Ovary (tissue), 3 donors: ENCODE data around the gene ZNF593.

ENCODE experiments used
- CTCF ChIP-seq, 3 donors: fragments of 450-650 bp in 2 of 3; fragments of 200-600 bp in 1 of 3; IDR thresholded peaks; one replicate each; pipeline versions ENCODE4 v1.5.1 to v1.8.0; 2016 to 2022; ENCODE audit warnings: antibody characterized with exemption in 3 of 3, mild to moderate bottlenecking in 1 of 3
- EP300 ChIP-seq: sonication (generic); formaldehyde crosslinking; IDR thresholded peaks from one replicate; pipeline ENCODE4 v1.6.1; 2017; ENCODE audit warnings: antibody characterized with exemption
- POLR2A ChIP-seq: fragments of 450-650 bp; IDR thresholded peaks from one replicate; pipeline ENCODE4 v1.6.1; 2017; ENCODE audit warnings: antibody characterized with exemption, mild to moderate bottlenecking, moderate library complexity
- donor health status: DM: no; HTN: no; CAD: no.

GRCh38 chr1:26210147-26210870 lies 40.6 kb downstream of the ZNF593 start:
- TF ChIP-seq CTCF (IDR thresholded peaks at IDR 0.05): no peak
- TF ChIP-seq POLR2A: no peak
- no peak for TF ChIP-seq EP300
